Stimulated activated CD4-positive, alpha-beta T cell treated with anti-CD3 and anti-CD28 coated beads, Interleukin-1b, Interleukin-23, amount 100 ng/mL, for 4 hours (primary cell): Measurements from ENCODE around the gene MNS1.
"Not testable (repeated sequence)": the region's sequence is repeated elsewhere in the genome, so short reads cannot be mapped to it uniquely, and the experiment has no call there.

Source experiments
- DNase-seq, 2 donors: peaks; one replicate each; pipeline ENCODE4 v3.0.0-alpha.2; 2020; ENCODE audit warnings: low read depth in 2 of 2

The MNS1 gene, protein sequence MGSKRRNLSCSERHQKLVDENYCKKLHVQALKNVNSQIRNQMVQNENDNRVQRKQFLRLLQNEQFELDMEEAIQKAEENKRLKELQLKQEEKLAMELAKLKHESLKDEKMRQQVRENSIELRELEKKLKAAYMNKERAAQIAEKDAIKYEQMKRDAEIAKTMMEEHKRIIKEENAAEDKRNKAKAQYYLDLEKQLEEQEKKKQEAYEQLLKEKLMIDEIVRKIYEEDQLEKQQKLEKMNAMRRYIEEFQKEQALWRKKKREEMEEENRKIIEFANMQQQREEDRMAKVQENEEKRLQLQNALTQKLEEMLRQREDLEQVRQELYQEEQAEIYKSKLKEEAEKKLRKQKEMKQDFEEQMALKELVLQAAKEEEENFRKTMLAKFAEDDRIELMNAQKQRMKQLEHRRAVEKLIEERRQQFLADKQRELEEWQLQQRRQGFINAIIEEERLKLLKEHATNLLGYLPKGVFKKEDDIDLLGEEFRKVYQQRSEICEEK

GRCh38 chr15:56464893-56465520, at the start of gene MNS1:
MNS1 (minus strand) TSS chr15:56465137; CDS start chr15:56464972, 165 bp downstream.
- peak; percentile 1 to 36 for DNase-seq

DNA sequence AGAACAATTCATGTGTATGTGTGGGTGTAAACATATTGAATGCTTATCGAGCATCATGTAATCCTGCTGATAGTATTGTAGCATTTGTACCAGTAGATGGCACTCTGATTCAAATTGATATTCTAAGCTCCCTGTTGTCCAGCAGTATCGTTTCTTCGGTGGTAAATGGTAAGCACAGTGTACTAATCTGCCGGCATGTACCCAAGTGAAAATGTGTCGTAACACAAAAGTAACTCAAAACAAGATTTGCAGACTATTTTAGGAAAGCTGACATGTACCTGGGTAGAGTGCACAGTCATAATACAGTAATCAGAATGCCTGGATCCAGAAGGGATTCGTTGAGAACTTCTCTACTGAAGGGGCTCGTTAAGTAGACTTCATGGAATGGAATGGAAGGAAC, 31.7 kb upstream of the MNS1 start:
- no peak for DNase-seq

DNA sequence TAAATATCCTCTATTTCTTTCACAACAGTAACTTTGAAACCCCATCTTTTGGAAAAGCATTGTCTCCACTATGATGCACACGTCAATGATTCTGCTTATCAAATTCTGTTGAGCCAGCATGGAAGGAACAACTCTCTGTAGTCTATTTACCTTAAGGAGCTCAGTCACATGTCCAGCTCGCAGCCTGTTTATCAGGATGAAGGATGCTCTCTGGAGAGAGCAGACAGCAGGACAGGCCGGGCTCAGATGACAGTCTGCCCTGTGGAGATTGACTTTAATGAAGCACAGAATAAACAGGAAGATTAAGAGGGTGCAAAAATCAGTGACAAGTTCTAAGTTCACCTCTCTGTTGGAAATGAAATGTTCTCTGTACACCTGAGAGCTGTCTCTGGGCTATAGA, 30.6 kb upstream of the MNS1 start:
- no peak for DNase-seq

GRCh38 chr15:56495053-56495452, 30.1 kb upstream of the MNS1 start:
- DNase-seq: no peak

GRCh38 chr15:56492791-56493555, 28.0 kb upstream of the MNS1 start:
- no peak for DNase-seq

GRCh38 chr15:56492236-56492635, 27.3 kb upstream of the MNS1 start:
- DNase-seq: no peak

DNA sequence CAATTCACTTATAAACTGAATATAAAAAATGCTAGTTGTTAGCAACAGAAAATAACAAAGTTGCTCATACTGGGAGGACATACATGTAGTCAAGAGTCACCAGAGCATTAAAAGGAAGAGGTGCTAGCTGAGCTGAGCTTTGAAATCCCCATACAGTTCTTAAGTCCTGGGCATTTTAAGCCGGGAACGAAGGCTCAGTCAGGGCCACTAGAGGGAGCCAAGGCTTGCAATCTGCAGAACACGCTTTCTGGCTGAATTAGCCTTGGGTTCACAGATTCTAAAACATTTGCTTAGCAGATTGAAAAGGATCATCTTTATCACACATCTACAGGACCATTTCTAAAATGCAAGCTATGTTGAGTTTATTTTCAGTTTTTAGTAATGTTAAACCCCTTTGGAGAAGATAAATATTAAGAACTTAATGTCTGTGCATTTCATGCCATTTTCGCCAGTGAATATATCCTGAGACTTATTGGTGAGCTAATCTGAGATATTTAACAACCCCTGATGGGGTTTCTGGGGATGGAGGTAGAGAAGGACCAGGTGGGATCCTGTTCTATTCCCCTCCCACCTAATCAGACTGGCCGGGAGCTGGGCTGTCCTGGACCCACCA, 26.3 kb upstream of the MNS1 start:
- DNase-seq: peak; percentile 28 to 37

DNA sequence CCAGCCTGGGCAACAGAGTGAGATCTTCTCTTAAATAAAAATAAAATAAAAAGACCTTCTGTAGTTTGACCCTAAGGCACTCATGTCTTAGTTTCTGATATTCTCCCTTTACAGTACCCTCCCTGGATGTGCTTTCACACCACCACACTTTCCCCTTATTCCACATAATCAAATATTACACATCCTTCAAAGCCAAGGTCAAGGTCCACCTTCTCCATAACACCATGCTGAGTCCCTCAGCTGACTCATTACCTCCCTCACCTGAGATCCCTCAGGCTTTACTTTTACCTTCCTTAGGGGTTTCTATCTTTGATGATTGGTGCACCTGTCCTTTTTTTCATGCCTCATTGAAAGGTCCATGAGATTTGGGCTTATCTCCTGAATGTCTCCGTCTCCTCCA, 25.5 kb upstream of the MNS1 start:
- no peak for DNase-seq

DNA sequence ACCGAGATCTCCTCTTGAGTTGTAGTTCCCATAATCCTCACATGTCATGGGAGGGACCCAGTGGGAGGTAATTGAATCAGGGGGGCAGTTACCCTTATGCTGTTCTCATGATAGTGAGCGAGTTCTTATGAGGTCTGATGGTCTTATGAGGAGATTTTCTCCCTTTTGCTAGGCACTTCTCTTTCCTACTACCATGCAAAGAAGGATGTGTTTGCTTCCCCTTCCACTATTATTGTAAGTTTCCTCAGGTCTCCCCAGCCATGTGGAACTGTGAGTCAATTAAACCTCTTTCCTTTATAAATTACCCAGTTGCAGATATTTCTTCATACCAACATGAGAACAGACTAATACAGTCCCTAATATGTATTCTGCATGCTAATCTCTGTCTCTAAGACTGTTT, 21.3 kb upstream of the MNS1 start:
- not testable (repeated sequence) for DNase-seq

DNA sequence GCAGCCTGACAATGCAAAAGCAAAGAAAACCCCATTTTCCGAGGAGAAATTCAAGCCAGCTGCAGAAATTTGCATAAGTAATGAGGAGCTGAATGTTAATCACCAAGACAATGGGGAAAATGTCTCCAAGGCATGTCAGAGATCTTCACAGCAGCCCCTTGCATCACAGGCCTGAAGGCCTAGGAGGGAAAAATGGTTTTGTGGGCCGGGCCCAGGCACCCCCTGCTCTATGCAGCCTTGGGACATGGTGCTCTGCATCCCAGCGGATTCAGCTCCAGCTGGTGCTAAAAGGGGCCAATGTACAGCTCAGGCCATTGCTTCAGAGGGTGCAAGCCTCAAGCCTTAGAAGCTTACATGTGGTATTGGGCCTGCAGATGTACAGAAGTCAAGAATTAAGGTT, 20.5 kb upstream of the MNS1 start:
- not testable (repeated sequence) for DNase-seq

DNA sequence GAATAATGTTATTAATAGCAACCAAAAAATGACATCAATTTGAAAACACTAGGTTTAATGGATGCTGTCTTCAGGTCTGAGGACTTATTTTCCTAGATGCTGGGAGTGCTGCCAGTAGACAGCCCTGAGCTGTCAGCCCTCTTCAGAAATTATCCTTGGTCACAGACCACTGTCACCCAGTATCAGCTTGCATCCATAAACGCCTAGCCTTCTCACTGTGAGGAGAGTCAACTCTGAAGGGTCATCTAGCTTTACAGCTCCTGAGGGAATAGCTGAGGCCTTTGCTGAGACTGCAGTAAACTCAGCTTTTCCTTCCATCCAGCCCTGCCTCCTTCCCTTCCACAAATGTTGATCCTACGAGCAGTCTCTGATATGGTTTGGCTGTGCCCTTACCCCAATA, 19.4 kb upstream of the MNS1 start:
- DNase-seq: no peak

DNA sequence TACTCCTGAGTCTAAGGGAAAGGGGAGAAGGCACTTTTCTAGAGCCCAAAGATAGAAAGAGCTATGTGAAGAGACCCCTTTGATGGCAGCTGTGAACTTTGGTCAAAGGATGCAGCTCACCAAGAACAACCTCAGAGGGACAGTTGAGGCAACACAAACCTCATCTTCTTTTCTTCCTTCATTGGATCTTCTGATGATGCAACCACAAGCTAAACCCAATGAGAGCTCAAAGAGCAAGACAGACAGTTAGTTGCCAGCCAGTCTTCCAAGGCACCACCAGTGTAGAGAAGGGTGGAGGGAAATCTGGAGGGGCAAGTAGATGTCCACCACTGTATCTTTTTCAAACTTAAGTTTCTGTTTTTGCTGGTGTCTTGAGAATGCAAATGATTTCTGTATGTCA, 10.4 kb upstream of the MNS1 start:
- no peak for DNase-seq

- DNase-seq: no peak
Observed at GRCh38 chr15:56473017-56473416, 8.1 kb upstream of the MNS1 start.

- DNase-seq: no peak
Observed at GRCh38 chr15:56472278-56472677, 7.3 kb upstream of the MNS1 start.

GRCh38 chr15:56471440-56472069, 6.6 kb upstream of the MNS1 start:
- DNase-seq: no peak

GRCh38 chr15:56469483-56469882, 4.5 kb upstream of the MNS1 start:
- DNase-seq: no peak

DNA sequence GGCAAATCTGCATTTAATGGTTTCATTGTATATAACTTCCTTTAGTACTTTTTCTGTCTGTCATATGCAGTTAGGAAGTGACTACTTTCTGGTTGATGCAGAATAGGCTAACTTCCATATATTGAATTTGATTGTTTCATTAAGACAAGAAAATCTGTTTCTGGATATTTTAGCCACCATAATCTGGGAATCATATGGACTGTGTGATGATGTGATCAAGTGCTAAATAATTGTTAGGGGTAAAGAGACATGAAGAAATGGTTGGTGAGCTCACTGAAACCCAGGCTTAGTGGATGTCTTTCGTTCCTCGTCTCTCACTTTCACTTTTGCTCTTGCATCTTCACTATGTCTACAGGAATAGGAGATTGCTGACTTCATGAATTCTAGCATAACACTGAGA, 3.5 kb upstream of the MNS1 start:
- DNase-seq: no peak

- DNase-seq: no peak
Observed at GRCh38 chr15:56467616-56468015, 2.7 kb upstream of the MNS1 start.

DNA sequence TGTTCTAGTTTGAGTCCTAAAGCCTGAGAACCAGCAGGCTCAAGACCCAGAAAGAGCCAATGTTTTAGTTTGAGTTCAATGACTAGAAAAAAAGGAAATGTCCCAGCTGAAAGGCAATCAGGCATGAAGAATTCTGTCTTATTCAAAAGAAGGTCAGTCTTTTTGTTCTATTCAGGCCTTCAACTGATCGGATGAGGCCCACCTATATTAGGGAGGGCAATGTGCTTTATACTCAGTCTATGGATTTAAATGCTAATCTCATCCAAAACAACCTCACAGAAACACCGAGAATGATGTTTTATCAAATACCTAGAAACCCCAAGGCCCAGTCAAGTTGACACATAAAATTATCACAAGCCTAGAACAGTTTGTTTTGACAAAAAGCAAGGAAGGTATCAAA, 4.0 kb downstream of the MNS1 start:
- no peak for DNase-seq

- no peak for DNase-seq
Observed at GRCh38 chr15:56460071-56460470, 4.9 kb downstream of the MNS1 start.

DNA sequence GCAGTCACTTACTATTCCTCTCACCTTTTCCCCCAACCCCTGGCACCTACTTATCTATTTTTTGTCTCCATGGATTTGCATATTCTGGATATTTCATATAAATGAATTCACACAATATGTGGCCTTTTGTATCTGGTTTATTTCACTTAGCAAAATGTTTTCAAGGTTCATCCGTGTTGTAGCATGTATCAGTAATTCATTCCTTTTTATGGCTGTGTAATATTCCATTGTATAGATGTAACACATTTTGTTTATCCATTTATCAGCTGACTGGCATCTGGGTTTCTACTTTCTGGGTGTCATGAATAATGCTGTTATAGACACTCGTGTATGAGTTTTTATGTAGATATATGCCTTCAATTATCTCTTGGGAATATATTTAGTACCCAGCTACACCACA, 5.8 kb downstream of the MNS1 start:
- DNase-seq: no peak

GRCh38 chr15:56456229-56456628, 8.7 kb downstream of the MNS1 start:
- no peak for DNase-seq
